CD14-positive monocyte (primary cell): ENCODE data around the gene NPPB. TPM values are rescaled to one million over a fixed set of nuclear protein-coding genes. Genes with fewer than 3 reads are reported as not detected.

Experiments
- DNase-seq, 3 donors: peaks; one replicate each; pipeline ENCODE4 v3.0.0-alpha.2; 2011 to 2022
- H2AFZ ChIP-seq: 2 replicates; pipeline ENCODE4 v1.6.0; 2012; ENCODE audit warnings: mild to moderate bottlenecking, low read depth, low read length, inconsistent platforms; ENCODE audit not compliant: insufficient read depth, poor library complexity, severe bottlenecking
- H3K27ac ChIP-seq, 2 donors: 1 replicate in 1 of 2; 2 replicates in 1 of 2; pipeline ENCODE4 v1.5.1; 2012 to 2013; ENCODE audit warnings: low read length in 2 of 2, control low read depth in 1 of 2, inconsistent platforms in 1 of 2, low read depth in 1 of 2, mild to moderate bottlenecking in 1 of 2
- H3K27me3 ChIP-seq, 2 donors: one replicate each; pipeline versions ENCODE4 v1.6.0 to v1.6.1; 2011 to 2013; ENCODE audit warnings: low read length in 2 of 2; ENCODE audit not compliant: control insufficient read depth in 2 of 2, insufficient read depth in 2 of 2
- H3K36me3 ChIP-seq, 2 donors: replicated peaks in 1 of 2; 1 replicate in 1 of 2; 2 replicates in 1 of 2; pipeline versions ENCODE4 v1.5.1 to v1.6.1; 2012 to 2013; ENCODE audit warnings: low read length in 2 of 2, control low read depth in 1 of 2, inconsistent platforms in 1 of 2, mild to moderate bottlenecking in 1 of 2; ENCODE audit not compliant: insufficient read depth in 2 of 2, control insufficient read depth in 1 of 2
- H3K4me1 ChIP-seq, 2 donors: 1 replicate in 1 of 2; 2 replicates in 1 of 2; pipeline versions ENCODE4 v1.5.1 to v1.6.1; 2012 to 2013; ENCODE audit warnings: low read length in 2 of 2, control low read depth in 1 of 2, inconsistent platforms in 1 of 2, mild to moderate bottlenecking in 1 of 2, moderate library complexity in 1 of 2; ENCODE audit not compliant: insufficient read depth in 2 of 2, control insufficient read depth in 1 of 2
- H3K4me2 ChIP-seq: replicated peaks from 2 replicates; pipeline ENCODE3; 2012; ENCODE audit warnings: low read length, moderate library complexity, mild to moderate bottlenecking; ENCODE audit not compliant: poor library complexity, severe bottlenecking; ENCODE audit errors: extremely low read depth
- H3K4me3 ChIP-seq, 3 experiments: fragments of 200-600 bp in 1 of 3; sonication (generic) in 1 of 3; replicated peaks in 1 of 3; 1 replicate in 2 of 3; 2 replicates in 1 of 3; pipeline ENCODE4 v1.5.1; 2011 to 2013; ENCODE audit warnings: low read length in 3 of 3, mild to moderate bottlenecking in 3 of 3, control low read depth in 2 of 3, low read depth in 2 of 3, inconsistent platforms in 1 of 3, moderate library complexity in 1 of 3
- H3K79me2 ChIP-seq: 2 replicates; pipeline ENCODE4 v1.6.0; 2012; ENCODE audit warnings: mild to moderate bottlenecking, control low read depth, inconsistent platforms, low read length, moderate library complexity; ENCODE audit not compliant: insufficient read depth
- H3K9ac ChIP-seq: 2 replicates; pipeline ENCODE4 v1.6.0; 2017; ENCODE audit warnings: low read length, mild to moderate bottlenecking; ENCODE audit not compliant: insufficient read depth, poor library complexity, severe bottlenecking
- H3K9me3 ChIP-seq, 2 donors: replicated peaks in 1 of 2; 1 replicate in 1 of 2; 2 replicates in 1 of 2; pipeline versions ENCODE4 v1.5.1 to v1.6.1; 2012 to 2013; ENCODE audit warnings: low read length in 2 of 2, control low read depth in 1 of 2; ENCODE audit not compliant: control insufficient read depth in 1 of 2, insufficient read depth in 1 of 2
- H4K20me1 ChIP-seq: 2 replicates; pipeline ENCODE4 v1.6.0; 2012; ENCODE audit warnings: mild to moderate bottlenecking, low read length, control low read depth, moderate library complexity; ENCODE audit not compliant: insufficient read depth
- H3K27ac Mint-ChIP-seq, 7 donors: one replicate each; pipeline ENCODE4 v1.8.0; 2020; ENCODE audit warnings: mild to moderate bottlenecking in 7 of 7, mixed read lengths in 7 of 7, moderate library complexity in 6 of 7, inconsistent platforms in 2 of 7
- H3K27me3 Mint-ChIP-seq, 3 donors: one replicate each; pipeline ENCODE4 v1.8.0; 2021 to 2022; ENCODE audit warnings: low read depth in 3 of 3, mild to moderate bottlenecking in 3 of 3, mixed read lengths in 3 of 3, moderate library complexity in 3 of 3, inconsistent platforms in 1 of 3
- H3K36me3 Mint-ChIP-seq, 2 donors: one replicate each; pipeline ENCODE4 v1.8.0; 2020; ENCODE audit warnings: mixed read lengths in 2 of 2, inconsistent platforms in 1 of 2, mild to moderate bottlenecking in 1 of 2
- H3K4me1 Mint-ChIP-seq: one replicate; pipeline ENCODE4 v1.8.0; 2020; ENCODE audit warnings: mild to moderate bottlenecking, mixed read lengths
- H3K4me3 Mint-ChIP-seq, 2 donors: one replicate each; pipeline ENCODE4 v1.8.0; 2020; ENCODE audit warnings: mild to moderate bottlenecking in 2 of 2, mixed read lengths in 2 of 2, moderate library complexity in 1 of 2
- H3K9me3 Mint-ChIP-seq, 7 donors: one replicate each; pipeline ENCODE4 v1.8.0; 2020 to 2022; ENCODE audit warnings: mixed read lengths in 7 of 7, mild to moderate bottlenecking in 6 of 7, moderate library complexity in 6 of 7, inconsistent platforms in 2 of 7
- CTCF ChIP-seq: fragments of 200-600 bp; IDR thresholded peaks from one replicate; pipeline ENCODE4 v1.8.0; 2022; ENCODE audit warnings: antibody characterized with exemption, mild to moderate bottlenecking
- WGBS: methylation state at CpG from one replicate; pipeline ENCODE4 v1.1.5; 2013; ENCODE audit warnings: missing lambda C conversion rate; ENCODE audit not compliant: insufficient coverage; 5-methylcytosine and 5-hydroxymethylcytosine counted together
- intact Hi-C, 2 donors: fragments of 100-400 bp; cut with micrococcal nuclease; formaldehyde crosslinking; loops; one replicate each; pipeline versions ENCODE4 v1.15.0 to v1.15.1; 2023
- polyA plus RNA-seq, 3 donors: library from polyadenylated mRNA; depleted of rRNA in 1 of 3; unstranded in 2 of 3; stranded (reverse) in 1 of 3; fragments of 300-500 nt in 2 of 3; fragments of >200 nt in 1 of 3; fragmentation: Illumina TruSeq in 2 of 3; gene quantifications; 1 replicate in 2 of 3; 2 replicates in 1 of 3; pipeline ENCODE4 v1.2.3, GENCODE V29; 2012 to 2021

Gene NPPB
- polyA plus RNA-seq, 3 donors, result not detected

- peaks cover 95 to 97% of the 10 kb centered on the region in 2 donors for H3K36me3 ChIP-seq
- 94% methylated on average over 31 of the region's 36 CpGs for WGBS
- Mint-ChIP-seq H3K27ac (peak overlapping the region in 3 of 7 donors; percentile 6 to 77 (median 68)), H3K36me3 (peaks cover 94 to 100% of the 10 kb centered on the region in 2 donors), H3K4me1 (peaks cover 17% of the 10 kb centered on the region), H3K4me3 (no peak overlapping the region), H3K9me3 (no peaks in the 10 kb centered on the region), H3K27me3 (no peaks in the 10 kb centered on the region)
- no peak overlapping the region for H3K4me3 ChIP-seq
- DNase-seq, result no peak
- no peaks in the 10 kb centered on the region for H3K9me3 ChIP-seq
- H3K9ac ChIP-seq, result no peak overlapping the region
- no peak overlapping the region for H3K27ac ChIP-seq
- intact Hi-C loops, result no loop called here
- H3K79me2 ChIP-seq, result no peaks in the 10 kb centered on the region
- H3K27me3 ChIP-seq, result no peaks in the 10 kb centered on the region
- H4K20me1 ChIP-seq, result peaks cover 18% of the 10 kb centered on the region
- H3K4me2 ChIP-seq, result no peak overlapping the region
- no peak for TF ChIP-seq CTCF
- no peak overlapping the region for H2AFZ ChIP-seq
- H3K4me1 ChIP-seq, result peaks cover 12 to 15% of the 10 kb centered on the region in 2 donors
Measured at GRCh38 chr1:11836955-11837766, 21.6 kb downstream of the NPPB start.

GRCh38 chr1:11835441-11836225 lies 23.1 kb downstream of the NPPB start:
- H4K20me1 ChIP-seq, result peaks cover 17% of the 10 kb centered on the region
- H3K79me2 ChIP-seq, result no peaks in the 10 kb centered on the region
- Mint-ChIP-seq H3K4me1 (peaks cover 2% of the 10 kb centered on the region), H3K9me3 (no peaks in the 10 kb centered on the region), H3K36me3 (peaks cover 93 to 95% of the 10 kb centered on the region in 2 donors), H3K4me3 (no peak overlapping the region), H3K27me3 (no peaks in the 10 kb centered on the region), H3K27ac (peak overlapping the region in 1 of 7 donors; percentile 1)
- 95% methylated on average over 22 of the region's 28 CpGs for WGBS
- no peak overlapping the region for H2AFZ ChIP-seq
- no peak for TF ChIP-seq CTCF
- no peak overlapping the region for H3K4me3 ChIP-seq
- no peaks in the 10 kb centered on the region for H3K4me1 ChIP-seq
- DNase-seq, result no peak
- no peak overlapping the region for H3K27ac ChIP-seq
- H3K36me3 ChIP-seq, result peaks cover 95 to 97% of the 10 kb centered on the region in 2 donors
- H3K4me2 ChIP-seq, result no peak overlapping the region
- intact Hi-C loops, result no loop called here
- H3K9me3 ChIP-seq, result no peaks in the 10 kb centered on the region
- H3K27me3 ChIP-seq, result no peaks in the 10 kb centered on the region
- H3K9ac ChIP-seq, result no peak overlapping the region
